Muscle of leg (tissue), 11 donors: ENCODE measurements around the gene EPS8. TPM values are rescaled to one million over a fixed set of nuclear protein-coding genes. Genes with fewer than 3 reads are reported as not detected.

Experiments used
- DNase-seq: peaks from one replicate; pipeline ENCODE4 v3.0.0; 2013
- H3K27ac ChIP-seq: one replicate; pipeline ENCODE4 v1.5.1; 2013; ENCODE audit warnings: mild to moderate bottlenecking, low read length, control low read depth
- H3K27me3 ChIP-seq: one replicate; pipeline ENCODE4 v1.6.1; 2013; ENCODE audit warnings: low read length; ENCODE audit not compliant: control insufficient read depth, insufficient read depth
- H3K36me3 ChIP-seq: one replicate; pipeline ENCODE4 v1.6.1; 2013; ENCODE audit warnings: low read length; ENCODE audit not compliant: control insufficient read depth, insufficient read depth
- H3K4me1 ChIP-seq: one replicate; pipeline ENCODE4 v1.6.1; 2013; ENCODE audit warnings: low read length; ENCODE audit not compliant: control insufficient read depth, insufficient read depth
- H3K4me3 ChIP-seq: one replicate; pipeline ENCODE4 v1.5.1; 2013; ENCODE audit warnings: low read length, control low read depth
- H3K9me3 ChIP-seq: replicated peaks from 2 replicates; pipeline ENCODE4 v1.6.1; 2013; ENCODE audit warnings: low read depth, low read length; ENCODE audit not compliant: control insufficient read depth
- WGBS: methylation state at CpG from one replicate; pipeline ENCODE4 v1.1.5; 2013; ENCODE audit warnings: missing lambda C conversion rate; ENCODE audit not compliant: insufficient coverage; 5-methylcytosine and 5-hydroxymethylcytosine counted together
- polyA plus RNA-seq, 8 donors: library from polyadenylated mRNA; unstranded; fragments of 120-200 nt; gene quantifications; one replicate each; pipeline versions ENCODE4 v1.2.1 to v1.2.3, GENCODE V29; 2013; ENCODE audit warnings: inconsistent platforms in 1 of 8, low replicate concordance in 1 of 8; ENCODE audit not compliant: insufficient read length in 8 of 8, insufficient read depth in 1 of 8
- total RNA-seq: library from RNA; stranded (reverse); fragments of 120-200 nt; gene quantifications from one replicate; pipeline ENCODE4 v1.2.4, GENCODE V29; 2013

Gene EPS8
- total and polyA plus RNA-seq, 9 donors, result 27.2 to 52.6 (median 37.1) TPM

DNA sequence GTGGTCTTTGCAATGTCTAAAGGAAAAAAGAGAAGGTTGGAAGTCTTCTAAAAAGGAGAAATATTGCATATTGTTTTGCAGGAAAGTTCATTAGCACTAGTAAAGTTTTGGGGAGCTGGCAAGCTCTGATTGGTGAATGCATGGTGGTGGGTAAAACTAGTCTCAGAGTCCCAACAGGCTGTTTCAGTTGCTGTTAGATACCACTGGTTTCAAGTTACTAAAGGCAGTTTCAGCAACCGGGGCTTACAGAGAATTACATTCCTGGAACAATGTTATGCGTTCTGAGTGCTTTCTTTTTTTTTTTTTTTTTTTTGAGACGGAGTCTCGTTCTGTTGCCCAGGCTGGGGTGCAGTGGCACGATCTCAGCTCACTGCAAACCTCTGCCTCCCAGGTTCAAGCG is 208.2 kb downstream of the EPS8 start:
- H3K27me3 ChIP-seq, result no peaks in the 10 kb centered on the region
- WGBS, result 60% methylated on average over 2 of the region's 6 CpGs

DNA sequence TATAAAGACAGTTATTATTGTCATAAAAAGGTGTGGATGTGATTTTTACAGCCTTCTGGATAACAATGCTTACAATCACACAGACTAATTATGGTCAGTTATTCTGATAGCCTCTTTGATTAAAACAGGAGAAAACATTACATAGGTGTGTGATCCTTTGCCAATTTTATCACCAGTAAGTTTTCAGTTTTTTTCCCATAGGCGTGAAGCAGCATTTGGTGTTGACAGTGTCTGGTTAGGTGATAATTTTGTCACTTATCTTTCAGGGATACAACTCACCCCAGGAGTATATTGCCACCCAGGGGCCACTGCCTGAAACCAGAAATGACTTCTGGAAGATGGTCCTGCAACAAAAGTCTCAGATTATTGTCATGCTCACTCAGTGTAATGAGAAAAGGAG is 208.8 kb downstream of the EPS8 start:
- H3K27ac ChIP-seq, result no peak overlapping the region
- H3K9me3 ChIP-seq, result no peaks in the 10 kb centered on the region
- H3K4me3 ChIP-seq, result no peak overlapping the region
- no CpG with 5 or more reads among the region's 1 CpG for WGBS
- H3K27me3 ChIP-seq, result no peaks in the 10 kb centered on the region
- no peaks in the 10 kb centered on the region for H3K36me3 ChIP-seq
- H3K4me1 ChIP-seq, result no peaks in the 10 kb centered on the region
- DNase-seq, result no peak

More for the DNA sequence above, 208.2 kb downstream of the EPS8 start:
- Histone ChIP-seq H3K4me1 (no peaks in the 10 kb centered on the region), H3K27ac (no peak overlapping the region), H3K36me3 (no peaks in the 10 kb centered on the region), H3K4me3 (no peak overlapping the region), H3K9me3 (no peaks in the 10 kb centered on the region)
- DNase-seq, result no peak

DNA sequence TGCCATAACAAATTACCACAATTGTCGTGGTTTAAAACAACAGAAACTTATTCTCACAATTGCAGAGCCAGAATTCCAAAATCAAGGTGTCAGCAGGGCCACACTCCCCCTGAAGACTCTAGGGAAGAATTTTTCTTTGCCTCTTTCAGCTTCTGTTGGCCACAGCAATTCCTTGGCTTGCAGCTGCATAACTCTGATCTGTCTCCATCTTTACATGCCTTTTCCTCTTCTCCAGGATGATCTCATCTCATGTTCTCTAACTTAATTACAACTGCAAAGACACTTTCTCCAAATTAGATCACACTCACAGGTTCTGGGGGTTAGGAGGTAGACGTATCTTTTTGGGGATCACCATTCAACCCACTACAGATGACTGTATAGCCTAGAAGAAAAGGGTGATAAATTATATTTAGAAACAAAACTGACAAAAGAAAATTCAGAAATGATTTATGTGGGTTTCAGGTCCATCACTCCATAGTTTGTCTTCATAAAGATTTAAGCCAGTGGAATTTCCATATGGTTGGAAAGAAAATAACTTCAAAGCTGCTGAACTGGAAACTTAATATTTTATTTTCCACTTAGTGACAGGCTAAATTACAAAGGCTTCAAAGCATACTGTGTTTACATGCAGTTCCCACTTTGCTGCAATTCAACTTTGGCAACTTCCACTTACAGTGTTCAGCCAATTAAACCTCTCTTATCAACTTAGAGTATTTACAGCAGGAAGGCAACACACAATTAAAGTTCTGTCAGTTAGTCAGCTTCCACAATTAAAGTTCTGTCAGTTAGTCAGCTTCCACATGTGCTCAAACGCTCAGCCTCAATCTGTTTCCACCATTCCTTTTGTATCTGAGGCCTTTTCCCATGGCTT is 213.3 kb downstream of the EPS8 start:
- H3K27ac ChIP-seq, result no peak overlapping the region
- H3K4me3 ChIP-seq, result no peak overlapping the region
- no peak for DNase-seq
- H3K27me3 ChIP-seq, result no peaks in the 10 kb centered on the region
- H3K36me3 ChIP-seq, result no peaks in the 10 kb centered on the region
- no peaks in the 10 kb centered on the region for H3K9me3 ChIP-seq
- no peaks in the 10 kb centered on the region for H3K4me1 ChIP-seq
- WGBS, result 78% methylated on average over 1 of the region's 3 CpGs

DNA sequence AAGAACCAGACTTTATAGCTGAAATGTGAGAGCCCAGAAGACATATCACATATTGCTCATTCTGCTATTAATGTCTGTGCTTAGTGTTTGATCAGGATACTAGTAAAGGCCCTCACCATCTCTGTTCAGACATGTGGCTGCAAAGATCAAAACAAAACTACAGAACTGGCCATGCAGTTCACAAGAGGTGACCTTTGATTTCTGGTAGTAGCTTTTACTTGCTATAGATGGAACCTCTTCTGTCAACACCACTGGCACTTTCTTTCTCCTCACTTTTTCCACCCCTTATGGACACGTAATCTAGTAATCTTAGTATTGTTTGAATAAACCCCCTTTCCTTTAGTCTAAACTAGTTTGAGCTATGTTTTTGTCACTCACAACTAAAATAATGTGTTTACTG is 214.8 kb downstream of the EPS8 start:
- Histone ChIP-seq H3K4me3 (no peak overlapping the region), H3K27ac (no peak overlapping the region), H3K36me3 (no peaks in the 10 kb centered on the region), H3K9me3 (no peaks in the 10 kb centered on the region), H3K27me3 (no peaks in the 10 kb centered on the region), H3K4me1 (no peaks in the 10 kb centered on the region)
- no peak for DNase-seq
- no CpG with 5 or more reads among the region's 1 CpG for WGBS

Other genes starting within 250 kb of the EPS8 start
- gene STRAP, start 93.0 kb upstream of the EPS8 start, total RNA-seq, result 49.3 TPM
- 100 to 1,000 TPM in 7 of 8 donors, 10 to 100 TPM in 1; 94.4 to 134 (median 122) TPM for gene STRAP, start 93.0 kb upstream of the EPS8 start, polyA plus RNA-seq
- 34.0 TPM for gene DERA, start 121.9 kb upstream of the EPS8 start, total RNA-seq
- 10 to 100 TPM; 25.6 to 35.0 (median 30.3) TPM for gene DERA, start 121.9 kb upstream of the EPS8 start, polyA plus RNA-seq